COR-L47 (cell line): ENCODE data around the gene AMBN.

Experiments used
- DNase-seq: peaks from one replicate; lab custom pipeline; 2025; lab: John Stamatoyannopoulos, UW

The AMBN gene, protein sequence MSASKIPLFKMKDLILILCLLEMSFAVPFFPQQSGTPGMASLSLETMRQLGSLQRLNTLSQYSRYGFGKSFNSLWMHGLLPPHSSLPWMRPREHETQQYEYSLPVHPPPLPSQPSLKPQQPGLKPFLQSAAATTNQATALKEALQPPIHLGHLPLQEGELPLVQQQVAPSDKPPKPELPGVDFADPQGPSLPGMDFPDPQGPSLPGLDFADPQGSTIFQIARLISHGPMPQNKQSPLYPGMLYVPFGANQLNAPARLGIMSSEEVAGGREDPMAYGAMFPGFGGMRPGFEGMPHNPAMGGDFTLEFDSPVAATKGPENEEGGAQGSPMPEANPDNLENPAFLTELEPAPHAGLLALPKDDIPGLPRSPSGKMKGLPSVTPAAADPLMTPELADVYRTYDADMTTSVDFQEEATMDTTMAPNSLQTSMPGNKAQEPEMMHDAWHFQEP

DNA sequence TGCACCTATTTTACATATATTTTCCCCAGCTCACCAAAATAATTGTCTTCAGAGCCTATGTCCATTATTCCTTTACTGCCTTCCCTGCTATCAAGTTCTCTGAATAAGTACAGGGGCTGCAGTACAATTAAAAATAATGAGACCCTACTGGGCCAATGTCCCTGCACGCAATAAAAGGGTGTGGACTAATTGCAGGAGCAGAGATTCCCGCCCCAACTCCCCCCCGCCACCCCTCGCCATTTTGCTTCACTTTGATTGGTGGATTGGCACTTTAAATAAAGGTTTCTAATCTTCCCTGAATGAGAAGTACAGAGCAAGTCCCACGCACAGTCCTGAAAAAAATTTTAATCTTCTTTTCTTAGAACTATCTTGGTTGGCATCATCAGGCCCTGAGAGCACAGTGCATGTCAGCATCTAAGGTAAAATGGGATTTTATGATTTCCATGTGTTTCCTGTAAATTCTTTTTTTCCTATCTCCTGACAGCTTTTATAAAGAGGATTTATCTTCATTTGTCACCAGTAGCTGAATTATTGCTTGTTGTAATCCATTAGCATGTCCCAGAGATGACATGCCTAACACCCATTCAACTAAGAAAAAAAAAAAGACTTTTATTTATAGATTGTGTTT, at the start of gene AMBN:
Gene AMBN (plus strand): TSS at position 302 of the 628 bp plus-strand sequence. CDS start 103 bp downstream, at position 405.
- DNase-seq, result peak; percentile 71

DNA sequence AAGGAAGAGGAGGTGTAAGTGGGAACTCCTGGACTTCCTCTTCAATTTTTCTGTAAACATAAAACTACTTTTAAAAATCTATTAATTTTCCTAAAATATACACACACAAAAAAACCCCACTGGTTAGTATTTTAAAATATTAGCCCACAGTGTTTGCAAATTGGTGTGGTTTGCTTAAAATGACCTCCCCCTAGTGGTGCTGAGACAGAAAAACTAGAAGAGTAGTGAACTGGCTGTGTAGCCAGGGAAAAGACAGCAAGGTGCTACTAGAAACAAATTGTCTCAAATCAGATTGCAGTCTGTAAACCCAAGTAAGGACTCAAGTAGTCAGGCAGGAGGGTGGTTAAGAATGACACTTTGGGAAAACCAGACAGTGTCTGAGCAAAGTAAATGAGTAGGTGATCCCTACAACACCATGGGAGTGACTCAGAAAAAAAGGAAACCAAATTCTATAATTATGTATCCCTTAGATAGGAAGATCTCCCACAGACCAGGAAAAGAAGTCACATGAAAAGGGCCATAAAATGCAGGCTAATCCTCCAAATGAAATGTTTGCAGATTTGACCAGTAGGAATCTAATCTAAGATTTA, 47.7 kb upstream of the AMBN start:
- no peak for DNase-seq

DNA sequence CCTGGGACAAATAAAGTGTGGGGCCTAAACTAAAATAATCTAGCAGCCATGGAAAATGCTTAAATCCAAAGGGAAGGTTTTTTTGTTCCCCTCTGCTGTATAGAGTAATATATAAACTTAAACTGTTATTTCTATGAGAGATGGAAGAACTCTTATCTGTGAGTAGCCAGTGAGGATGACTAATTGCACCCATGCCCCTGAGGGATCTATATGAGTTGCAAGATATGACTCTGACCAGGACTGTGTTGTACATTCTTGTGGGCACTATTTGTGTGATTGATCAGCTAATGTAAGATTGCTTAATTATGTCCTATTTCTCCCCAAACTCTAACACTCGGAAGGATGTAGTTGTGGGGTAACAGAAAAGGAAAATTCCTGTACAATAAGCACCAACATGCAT, 35.2 kb upstream of the AMBN start:
- no peak for DNase-seq

DNA sequence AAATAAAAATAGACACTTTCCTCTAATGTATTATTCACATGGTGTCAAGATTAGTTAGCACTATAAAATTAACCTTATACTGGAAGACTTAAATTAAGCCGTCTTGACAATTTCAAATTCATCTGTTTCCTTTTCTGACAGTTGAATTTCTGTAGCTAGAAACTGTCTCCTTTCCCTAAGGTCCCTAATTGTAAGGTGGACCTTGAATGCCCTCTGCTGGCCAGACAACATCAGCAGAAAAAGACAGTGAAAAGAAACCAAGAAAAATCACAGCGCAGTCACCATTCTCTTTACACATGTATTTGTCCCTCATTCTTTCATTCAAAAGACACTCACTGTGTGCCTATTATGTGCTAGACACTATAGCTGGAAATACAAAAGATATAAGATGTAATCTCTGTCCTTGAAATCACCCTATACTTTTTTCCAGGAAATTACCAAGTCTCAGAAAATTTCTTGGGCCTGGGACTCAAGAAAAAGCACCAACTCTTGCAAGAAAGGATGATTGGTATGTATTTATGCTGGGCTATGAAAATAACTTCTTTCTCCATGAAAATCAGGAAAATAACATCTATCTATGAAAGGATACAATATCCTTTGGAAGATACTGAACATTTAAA, 32.7 kb upstream of the AMBN start:
- peak; percentile 18 for DNase-seq

DNA sequence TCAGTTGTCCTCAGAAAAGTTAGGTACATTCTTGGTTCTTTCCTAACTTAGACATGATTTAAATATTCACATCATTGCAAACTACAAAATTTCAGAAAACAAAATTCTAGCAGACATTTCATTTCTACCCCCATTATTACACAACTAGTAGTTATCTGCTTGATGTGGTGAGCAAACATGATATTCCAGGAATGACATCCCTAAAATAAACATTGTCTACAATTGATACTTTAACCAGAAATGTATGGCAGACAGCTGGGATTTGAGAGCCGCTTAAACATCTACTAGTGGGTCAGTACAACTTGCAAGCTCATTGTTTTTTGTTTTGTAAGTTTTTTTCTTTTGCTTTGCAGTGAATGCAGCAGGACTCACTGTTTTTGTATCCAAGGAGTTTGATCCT, 32.1 kb upstream of the AMBN start:
- DNase-seq, result no peak

DNA sequence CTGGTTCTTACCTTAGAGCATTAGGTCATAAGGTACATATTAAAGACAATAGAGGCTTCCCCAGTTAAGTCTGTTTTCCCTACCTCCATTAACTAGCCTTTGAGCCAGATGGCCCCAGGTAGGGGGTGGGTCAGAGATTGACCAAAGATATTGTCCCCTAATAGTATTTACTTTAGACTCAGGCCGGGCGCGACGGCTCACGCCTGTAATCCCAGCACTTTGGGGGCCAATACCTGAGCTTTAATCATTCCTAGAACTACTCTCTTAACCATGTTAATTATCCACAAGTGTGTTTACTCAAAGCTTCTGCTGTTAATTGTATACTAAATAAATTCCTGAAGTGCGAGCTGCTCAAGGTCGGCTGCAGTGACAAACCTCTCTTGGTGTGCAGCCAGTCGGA, 28.0 kb upstream of the AMBN start:
- no peak for DNase-seq

DNA sequence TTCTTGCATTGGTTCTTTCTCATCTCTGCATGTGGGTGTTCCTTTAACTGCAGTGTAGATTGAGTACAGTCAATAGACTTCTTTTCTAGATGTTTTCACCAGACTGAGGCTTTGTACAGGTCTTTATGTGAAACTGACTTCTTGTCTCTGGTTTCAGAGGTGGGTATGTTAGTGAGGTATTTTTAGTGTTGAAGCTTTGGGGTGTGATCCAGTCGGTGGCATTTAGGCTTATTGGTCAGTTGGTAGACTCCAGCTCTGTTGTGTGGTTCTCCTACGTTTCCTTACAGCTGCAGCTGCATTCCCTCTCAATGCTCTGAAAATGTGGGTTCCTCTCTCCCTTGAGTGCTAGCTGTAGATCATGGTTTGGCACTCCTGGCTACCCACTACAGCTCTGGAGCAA, 21.3 kb upstream of the AMBN start:
- DNase-seq, result no peak

DNA sequence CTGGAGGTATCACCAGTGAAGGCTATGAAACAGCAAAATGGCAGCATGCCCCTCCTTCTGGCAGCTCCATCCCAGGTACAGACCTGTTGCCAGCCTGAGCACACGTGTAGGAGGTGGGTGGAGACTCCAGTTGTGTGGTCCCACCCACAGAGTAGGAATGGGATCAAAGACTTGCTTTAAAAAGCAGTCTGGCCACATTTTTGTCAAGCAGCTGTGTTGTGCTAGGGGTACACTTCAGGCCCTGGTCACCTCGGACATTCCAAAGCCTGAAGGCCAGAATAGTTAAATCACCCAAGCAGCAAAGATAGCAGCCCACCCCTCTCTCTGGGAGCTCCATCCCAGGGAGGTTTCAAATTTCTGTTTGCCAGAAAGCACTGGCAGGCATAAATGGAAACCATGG, 20.3 kb upstream of the AMBN start:
- no peak for DNase-seq

DNA sequence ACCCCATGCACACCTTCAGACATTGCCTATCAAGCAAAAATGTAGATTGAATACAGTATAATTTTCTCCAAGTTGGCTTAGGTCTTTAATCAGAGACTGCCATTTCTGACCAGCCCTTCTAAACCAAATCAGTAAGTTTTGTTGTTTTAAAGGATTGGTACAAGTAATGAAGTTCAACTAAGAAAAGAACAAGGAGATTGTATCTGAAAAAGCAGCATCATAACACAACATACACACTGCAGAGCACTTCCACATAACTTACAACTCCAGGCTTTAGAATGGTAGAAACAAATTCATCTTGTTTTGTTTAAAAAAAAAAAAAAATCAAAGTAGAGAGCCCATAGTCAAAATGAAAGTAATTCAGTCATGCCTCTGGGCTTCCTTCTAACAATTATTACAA, 16.1 kb upstream of the AMBN start:
- no peak for DNase-seq

DNA sequence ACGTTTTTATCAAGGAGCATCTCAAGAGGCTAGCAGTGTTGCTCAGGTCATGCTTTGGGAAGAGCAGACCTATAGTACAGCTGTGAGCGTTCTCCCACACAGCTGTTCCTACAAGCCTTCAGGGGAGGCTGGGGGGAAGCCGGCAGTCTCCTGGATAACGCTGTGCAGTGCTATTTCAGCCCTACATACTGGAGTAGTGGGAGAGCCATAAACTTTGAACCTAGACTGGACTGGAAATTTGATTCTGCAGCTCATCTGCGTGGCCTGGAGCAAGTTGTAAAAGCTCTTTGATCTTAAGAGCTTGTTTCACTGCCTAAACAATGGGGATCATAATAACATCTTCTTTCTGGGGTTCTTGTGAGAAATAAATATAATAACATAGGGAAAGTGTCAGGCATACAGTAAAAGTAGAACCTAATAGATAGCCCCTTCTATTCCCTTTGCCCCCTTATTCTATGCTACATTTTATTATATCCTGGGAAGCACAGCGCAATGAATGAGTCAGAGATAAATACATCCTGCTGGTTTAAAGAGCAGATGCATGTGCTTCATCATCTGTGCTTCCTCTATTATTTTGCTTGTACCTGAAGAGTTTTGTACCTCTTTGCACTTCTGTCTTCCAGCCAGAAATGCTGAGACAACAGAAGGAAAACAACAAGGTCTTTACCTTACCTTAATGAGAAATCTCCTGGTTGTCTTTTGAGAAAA, 14.7 kb upstream of the AMBN start:
- DNase-seq, result no peak

DNA sequence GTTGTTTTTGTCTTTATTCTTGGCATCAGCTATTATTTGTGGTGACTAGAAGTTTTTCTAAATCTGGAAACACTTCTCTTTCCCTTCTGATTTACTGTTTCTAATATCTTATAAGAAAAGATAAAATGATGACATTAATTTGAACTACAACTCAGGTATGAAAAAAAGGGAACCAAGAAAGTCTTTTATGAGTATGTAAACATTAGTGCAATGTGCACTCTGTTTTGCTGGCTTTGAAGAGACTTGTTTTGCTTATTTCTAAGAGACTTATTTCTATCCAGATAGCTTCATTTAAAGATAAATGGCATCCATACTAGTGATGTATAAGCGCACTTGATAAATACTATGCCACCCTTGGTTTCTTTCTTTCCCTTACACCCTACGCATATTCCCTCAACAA, 10.1 kb upstream of the AMBN start:
- DNase-seq, result no peak

DNA sequence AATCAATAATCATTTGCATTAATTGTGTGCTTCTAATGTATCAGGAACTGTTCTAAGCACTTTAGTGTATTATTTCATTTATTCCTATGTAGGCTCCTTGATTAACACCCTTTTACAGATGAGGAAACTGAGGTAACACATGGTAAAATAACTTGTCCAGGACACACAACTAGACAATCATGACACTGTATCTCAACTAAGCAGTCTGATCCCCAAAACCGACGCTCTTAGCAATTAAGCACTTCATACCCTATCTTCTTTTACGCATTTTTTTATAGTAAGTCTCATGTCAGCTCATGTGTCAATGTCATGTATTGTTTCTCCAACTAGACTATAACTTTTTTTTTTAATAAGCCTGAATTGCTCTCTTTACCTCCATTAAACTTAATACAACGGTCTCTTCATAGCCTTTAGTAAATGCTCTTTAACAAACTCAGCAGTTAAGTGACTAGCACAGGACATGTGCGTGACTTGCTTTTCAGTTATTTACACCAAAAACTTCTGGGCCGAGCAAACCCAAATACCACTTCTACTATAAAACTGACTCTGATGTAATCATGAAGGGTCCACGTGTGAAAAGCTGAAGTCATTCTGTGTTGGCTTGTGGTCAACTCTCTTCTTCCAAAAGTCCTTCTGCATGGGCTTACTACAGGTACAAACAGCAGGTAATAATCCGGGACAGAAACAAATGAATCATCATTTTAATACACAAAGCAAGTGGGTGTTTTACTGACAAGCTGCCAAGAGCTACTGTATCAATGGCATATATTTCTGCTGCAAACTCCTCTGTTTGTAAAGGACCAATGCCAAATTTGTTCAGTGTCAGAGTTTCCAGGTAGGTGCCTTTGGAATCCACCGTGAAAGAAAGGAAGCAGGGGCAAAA, 7.9 kb upstream of the AMBN start:
- peak; percentile 97 for DNase-seq

DNA sequence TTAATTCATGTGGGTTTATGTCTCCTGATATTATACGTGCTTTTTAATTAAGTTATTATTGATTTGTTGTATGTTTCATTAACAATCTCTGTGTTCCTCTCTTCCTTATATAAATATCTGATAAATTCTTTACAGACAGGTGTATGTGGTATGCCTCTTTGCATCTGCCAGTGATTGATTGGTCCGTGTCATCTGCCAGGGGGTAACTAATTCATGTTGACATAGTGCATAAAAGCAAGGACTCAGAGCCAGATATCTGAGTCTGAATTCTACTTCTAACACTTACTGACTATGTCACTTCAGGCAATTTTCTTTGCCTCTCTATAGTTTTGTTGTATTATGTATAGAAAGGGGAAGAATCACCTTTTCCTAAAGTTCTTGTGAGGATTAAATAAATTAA, 5.2 kb upstream of the AMBN start:
- peak; percentile 9 for DNase-seq

DNA sequence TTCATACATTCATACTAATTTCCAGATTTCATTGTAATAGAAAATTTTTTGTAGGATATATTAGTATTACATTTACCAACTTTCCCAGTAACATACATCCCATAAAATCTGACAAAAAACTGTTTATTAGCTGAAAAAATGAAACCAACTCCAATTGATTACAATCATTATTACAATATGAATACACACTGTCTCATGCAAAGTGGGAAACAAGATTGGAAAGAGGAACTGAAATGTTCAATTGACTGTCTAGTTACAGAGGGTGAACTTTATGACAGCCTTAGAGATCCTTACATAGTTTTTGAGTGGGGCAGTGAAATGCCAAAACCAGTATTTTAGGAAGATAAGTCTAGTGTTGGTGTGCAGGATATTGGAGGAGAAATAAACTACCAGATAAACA, 2.3 kb upstream of the AMBN start:
- no peak for DNase-seq

DNA sequence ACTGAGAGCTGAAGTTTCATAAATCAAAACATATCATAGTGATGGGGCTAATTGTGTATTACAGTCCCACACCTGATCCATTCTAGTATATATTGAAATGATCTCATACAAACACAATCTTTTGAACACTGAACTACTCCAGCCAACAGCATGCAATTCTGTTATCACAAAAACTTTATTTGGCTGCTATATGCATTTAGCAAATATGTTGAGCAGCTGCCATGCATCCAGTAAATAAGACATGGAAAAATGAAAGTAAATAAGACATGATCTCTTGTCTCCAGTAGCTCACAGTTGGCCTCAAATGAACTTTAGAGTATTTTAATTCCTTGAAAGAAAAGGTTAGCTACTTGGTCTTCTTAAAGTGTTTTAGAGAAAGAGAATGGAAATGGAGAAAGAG, 2.1 kb downstream of the AMBN start:
- DNase-seq, result no peak

DNA sequence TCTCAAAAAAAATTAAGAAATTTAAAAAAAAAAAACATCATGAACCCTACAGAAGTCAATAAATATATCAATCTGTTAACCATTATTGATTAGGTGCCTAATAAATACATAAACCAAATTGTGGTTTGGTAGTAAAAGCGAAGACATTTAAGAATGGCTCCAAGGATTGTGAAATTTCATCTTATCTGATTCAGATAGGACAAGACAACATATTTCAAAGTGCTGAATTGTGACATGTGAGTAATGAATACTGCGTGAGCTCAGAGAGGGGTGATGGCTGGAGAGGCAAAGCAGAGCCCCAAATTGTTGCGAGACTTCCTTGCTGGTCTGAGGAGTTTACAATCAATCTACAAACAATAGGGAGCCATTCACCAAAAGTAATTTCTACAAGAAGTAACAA, 8.2 kb downstream of the AMBN start:
- DNase-seq, result no peak

DNA sequence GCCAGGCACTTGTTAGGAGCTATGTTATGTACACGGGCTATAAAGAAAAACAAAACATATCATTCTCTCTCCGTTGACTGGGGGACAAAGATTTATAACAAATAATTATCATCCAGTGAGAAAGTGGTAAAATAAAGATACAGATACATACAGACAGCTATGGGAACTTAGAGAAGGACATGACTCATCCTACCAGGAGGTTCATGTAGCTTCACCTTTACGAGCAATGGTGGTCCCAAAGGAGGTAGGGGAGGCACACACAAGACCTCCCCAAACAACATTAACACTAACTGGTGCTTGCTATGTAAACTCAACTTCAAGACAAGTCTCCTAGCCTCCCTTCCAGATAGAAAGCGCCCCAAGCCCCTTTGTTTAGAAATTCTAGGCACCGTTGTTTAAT, 8.9 kb downstream of the AMBN start:
- DNase-seq, result no peak

DNA sequence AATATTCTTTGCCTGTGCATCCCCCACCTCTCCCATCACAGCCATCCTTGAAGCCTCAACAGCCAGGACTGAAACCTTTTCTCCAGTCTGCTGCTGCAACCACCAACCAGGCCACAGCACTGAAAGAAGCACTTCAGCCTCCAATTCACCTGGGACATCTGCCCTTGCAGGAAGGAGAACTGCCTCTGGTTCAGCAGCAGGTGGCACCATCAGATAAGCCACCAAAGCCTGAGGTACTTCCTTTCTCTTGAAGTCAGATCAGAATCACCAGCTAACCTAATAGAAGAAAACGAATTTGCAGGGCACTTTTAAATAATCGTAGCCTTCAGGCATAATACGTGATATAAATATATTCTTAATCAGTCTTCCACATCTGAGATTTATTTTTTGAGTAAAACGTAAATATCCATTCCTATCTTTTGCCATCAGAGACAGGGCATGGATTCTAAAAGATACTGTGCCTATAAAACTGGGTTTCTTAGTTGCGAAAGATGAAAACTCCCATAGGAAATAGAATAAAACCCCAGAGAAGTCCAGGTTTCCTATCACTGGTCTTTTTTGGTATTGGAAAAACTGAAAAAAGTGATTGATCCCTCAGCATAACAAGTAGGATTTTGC, 9.5 kb downstream of the AMBN start:
- peak; percentile 45 for DNase-seq

DNA sequence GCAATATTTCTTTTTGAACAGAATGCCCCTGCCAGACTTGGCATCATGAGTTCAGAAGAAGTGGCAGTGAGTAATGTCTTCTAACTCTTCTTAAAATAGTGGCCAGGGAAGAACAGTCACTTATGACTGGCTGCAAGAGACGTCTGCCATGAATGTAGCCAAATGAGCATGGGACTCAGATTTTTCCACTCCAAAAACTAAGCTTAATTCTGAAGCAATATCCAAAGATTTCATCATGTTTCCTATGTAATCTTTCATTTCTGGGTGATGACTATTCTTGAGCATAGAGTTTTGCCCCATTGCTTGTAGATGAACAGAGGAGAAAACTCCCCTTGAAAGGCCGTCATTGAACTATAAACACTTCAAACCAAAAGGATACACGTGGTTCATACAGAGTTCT, 11.8 kb downstream of the AMBN start:
- no peak for DNase-seq

DNA sequence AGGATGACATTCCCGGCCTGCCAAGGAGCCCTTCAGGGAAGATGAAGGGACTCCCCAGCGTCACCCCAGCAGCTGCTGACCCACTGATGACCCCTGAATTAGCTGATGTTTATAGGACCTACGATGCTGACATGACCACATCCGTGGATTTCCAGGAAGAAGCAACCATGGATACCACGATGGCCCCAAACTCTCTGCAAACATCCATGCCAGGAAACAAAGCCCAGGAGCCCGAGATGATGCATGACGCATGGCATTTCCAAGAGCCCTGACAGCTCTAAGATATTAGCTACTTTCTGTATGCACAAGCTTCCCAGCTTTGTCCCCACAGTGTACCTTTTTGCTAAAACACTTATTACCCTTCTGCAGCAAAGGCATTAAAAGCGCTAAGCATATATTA, 14.4 kb downstream of the AMBN start:
- DNase-seq, result no peak

DNA sequence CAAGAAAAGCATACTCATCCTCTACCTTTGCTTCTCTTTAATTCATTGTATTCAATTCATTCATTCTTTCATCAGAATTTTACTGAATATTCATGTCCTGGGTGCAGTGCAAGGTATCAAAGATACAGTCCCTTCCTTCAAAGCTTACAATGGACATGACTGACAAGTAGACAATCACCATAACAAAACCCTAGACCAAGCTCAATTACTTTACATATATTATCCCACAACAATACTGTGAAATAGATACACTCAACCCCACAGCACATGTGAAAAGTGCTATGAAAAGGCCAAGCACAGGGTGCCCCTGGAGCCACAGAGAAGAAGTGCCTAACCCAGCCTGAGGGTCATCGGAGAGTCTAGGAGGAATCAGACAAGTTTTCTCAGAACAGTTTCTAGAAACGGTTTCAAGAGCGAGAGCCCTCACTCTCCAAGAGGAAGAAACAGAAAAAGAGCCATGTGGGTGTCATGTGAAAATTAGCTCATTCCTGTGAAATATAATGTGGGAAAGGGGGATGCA, 15.3 kb downstream of the AMBN start:
- DNase-seq, result no peak
